Bronchial epithelial cell (primary cell): ENCODE measurements around the gene FKBP9. TPM values are rescaled to one million over a fixed set of nuclear protein-coding genes. Genes with fewer than 3 reads are reported as not detected.
"Not testable (repeated sequence)": the region's sequence is repeated elsewhere in the genome, so short reads cannot be mapped to it uniquely, and the experiment has no call there.

Source experiments
- DNase-seq: peaks from one replicate; pipeline ENCODE4 v3.0.0-alpha.2; 2010; ENCODE audit warnings: low read depth
- FAIRE-seq: peaks from 2 replicates; lab custom pipeline; 2011; peaks lifted over from hg19 to GRCh38; lab: Jason Lieb, UNC
- H3K27me3 ChIP-seq: 2 replicates; pipeline ENCODE4 v1.5.1; 2011; ENCODE audit warnings: low read length; ENCODE audit not compliant: control insufficient read depth, insufficient read depth
- H3K36me3 ChIP-seq: 2 replicates; pipeline ENCODE4 v1.5.1; 2011; ENCODE audit warnings: low read length; ENCODE audit not compliant: control insufficient read depth, insufficient read depth
- H3K4me3 ChIP-seq: 2 replicates; pipeline ENCODE4 v1.5.1; 2011; ENCODE audit warnings: mild to moderate bottlenecking, low read depth, low read length, control low read depth
- total RNA-seq: library from RNA; depleted of rRNA; stranded (reverse); fragments of >200 nt; gene quantifications from 2 replicates; pipeline ENCODE4 v1.2.1, GENCODE V29; 2014
- TF ChIP-seq, protein P1 (sequence below): IDR thresholded peaks from 2 replicates; pipeline ENCODE4 v1.5.1; 2011; ENCODE audit warnings: mild to moderate bottlenecking, moderate library complexity, low read length, control low read depth, inconsistent platforms; ENCODE audit not compliant: insufficient read depth, severe bottlenecking

Gene FKBP9
- total RNA-seq, 1 donor from 2014 or later, result 468 TPM

DNA sequence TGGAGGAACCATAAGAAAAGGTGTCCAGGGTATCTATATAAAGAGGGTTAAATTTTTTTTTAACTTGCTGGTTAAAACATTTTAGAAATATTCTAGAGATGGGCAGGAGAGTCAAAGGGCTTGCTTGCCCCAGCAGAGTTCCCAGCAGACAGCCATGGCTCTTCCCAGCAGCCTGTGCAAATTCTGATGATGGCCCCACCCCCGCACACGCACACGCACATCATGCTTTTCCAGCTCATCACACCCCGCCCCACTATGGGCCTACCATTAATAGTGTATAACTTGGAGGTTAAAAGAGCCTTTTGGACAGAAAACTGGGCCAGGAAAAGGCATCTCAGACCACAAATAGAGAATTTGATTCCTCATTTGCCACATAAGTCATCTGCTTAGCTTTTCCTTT lies 48.5 kb downstream of the FKBP9 start:
- not testable (repeated sequence) for H3K27me3 ChIP-seq, DNase-seq, H3K4me3 ChIP-seq, H3K36me3 ChIP-seq, FAIRE-seq

DNA sequence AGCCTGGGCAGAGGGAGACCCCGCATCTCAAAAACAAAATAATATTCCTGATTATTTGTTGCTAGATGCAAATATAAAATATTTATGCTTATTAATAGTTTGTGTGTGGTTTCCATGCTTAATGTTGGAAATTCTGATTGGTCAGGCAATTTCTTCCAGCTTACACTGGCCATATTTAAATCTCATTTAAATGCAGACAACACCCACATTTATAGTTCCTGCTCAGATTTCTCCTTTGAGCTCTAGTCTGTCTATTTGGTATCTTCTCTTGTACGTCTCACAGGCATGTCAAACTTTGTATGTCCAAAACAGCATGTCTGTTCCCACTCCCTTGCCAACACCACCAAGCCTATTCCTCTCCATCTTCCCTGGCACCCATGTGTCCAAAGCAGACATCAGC lies 52.5 kb downstream of the FKBP9 start:
- Histone ChIP-seq H3K36me3 (peaks cover 6% of the 10 kb centered on the region), H3K27me3 (no peaks in the 10 kb centered on the region), H3K4me3 (no peak overlapping the region)
- FAIRE-seq (no peak), DNase-seq (no peak)
- TF ChIP-seq, protein P1, sequence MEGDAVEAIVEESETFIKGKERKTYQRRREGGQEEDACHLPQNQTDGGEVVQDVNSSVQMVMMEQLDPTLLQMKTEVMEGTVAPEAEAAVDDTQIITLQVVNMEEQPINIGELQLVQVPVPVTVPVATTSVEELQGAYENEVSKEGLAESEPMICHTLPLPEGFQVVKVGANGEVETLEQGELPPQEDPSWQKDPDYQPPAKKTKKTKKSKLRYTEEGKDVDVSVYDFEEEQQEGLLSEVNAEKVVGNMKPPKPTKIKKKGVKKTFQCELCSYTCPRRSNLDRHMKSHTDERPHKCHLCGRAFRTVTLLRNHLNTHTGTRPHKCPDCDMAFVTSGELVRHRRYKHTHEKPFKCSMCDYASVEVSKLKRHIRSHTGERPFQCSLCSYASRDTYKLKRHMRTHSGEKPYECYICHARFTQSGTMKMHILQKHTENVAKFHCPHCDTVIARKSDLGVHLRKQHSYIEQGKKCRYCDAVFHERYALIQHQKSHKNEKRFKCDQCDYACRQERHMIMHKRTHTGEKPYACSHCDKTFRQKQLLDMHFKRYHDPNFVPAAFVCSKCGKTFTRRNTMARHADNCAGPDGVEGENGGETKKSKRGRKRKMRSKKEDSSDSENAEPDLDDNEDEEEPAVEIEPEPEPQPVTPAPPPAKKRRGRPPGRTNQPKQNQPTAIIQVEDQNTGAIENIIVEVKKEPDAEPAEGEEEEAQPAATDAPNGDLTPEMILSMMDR, result no peak

GRCh38 chr7:33012364-33012763 lies 55.1 kb downstream of the FKBP9 start:
- no peak for FAIRE-seq
- no peaks in the 10 kb centered on the region for H3K27me3 ChIP-seq
- no peak for DNase-seq
- peaks cover 5% of the 10 kb centered on the region for H3K36me3 ChIP-seq
- TF ChIP-seq, protein P1, result no peak
- no peak overlapping the region for H3K4me3 ChIP-seq

- Histone ChIP-seq H3K4me3 (no peak overlapping the region), H3K27me3 (no peaks in the 10 kb centered on the region), H3K36me3 (peaks cover 3% of the 10 kb centered on the region)
- TF ChIP-seq, protein P1, result no peak
- FAIRE-seq, result no peak
- no peak for DNase-seq
Observed at GRCh38 chr7:33024189-33024757, 67.0 kb downstream of the FKBP9 start.

DNA sequence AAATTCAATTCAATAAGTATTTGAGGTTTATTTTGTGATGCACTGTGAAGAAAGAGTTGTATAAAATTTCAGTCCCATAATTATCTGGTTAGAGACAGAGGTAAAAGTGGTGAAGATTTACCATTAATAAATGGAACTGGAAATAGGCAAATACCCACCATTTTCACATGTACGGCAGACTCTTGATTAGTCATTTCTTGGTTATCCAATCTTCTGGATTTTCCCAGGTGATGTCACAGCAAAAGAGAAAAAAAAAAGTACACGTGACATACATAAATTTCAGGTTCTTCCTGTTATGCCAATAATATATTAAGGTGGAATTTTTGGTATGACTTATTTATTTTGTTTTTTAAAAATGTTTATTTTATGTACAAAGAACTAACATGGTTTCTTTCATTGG lies 78.5 kb downstream of the FKBP9 start:
- DNase-seq (no peak), FAIRE-seq (no peak)
- peaks cover 2% of the 10 kb centered on the region for H3K36me3 ChIP-seq
- H3K4me3 ChIP-seq, result no peak overlapping the region
- TF ChIP-seq, protein P1, result no peak
- H3K27me3 ChIP-seq, result no peaks in the 10 kb centered on the region

GRCh38 chr7:33038639-33039038 lies 81.4 kb downstream of the FKBP9 start:
- FAIRE-seq (no peak), DNase-seq (no peak)
- TF ChIP-seq, protein P1, result no peak
- Histone ChIP-seq H3K4me3 (no peak overlapping the region), H3K36me3 (peaks cover 2% of the 10 kb centered on the region), H3K27me3 (no peaks in the 10 kb centered on the region)
